Measurements from ENCODE around the gene CPT1A.

DNA sequence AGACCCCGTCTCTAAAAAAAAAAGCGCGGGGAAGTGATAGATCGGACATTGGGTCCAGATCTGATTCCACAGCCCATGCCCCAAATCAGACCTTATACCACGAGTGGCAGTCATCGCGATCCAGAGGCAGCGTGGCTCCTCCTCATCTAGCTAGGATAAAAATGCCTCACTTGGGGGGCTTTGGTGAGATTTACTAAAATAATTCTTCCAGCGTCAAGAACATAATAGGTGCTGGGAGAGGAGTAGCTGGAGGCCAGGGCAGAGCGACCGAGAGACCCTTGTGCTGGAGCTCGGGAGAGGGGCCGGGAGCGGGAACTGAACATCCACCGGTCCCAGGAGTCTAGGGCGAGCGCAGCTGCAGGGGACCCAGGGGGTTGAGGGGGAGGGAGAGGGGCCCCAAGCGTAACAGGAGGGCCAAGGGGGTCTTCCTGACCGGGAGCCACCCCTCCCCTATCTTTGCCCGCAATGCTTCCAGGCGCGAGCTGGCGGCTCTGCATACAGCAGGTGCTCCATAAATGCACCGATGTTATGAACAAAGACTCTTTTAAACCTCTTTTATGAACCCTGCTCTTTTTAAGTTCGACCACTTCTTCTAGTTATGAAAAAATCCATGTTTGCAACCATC is 823 bp upstream of the CPT1A start:
- no peak for TF ChIP-seq CTCF (IDR thresholded peaks at IDR 0.05)
- no peak for TF ChIP-seq POLR2A (IDR thresholded peaks at IDR 0.05)
- no peak for TF ChIP-seq POLR2AphosphoS5 (IDR thresholded peaks at IDR 0.05)

Measured in prostate gland (tissue), 2 donors.